ENCODE measurements around the gene TNRC6B.
"Not testable (repeated sequence)": the region's sequence is repeated elsewhere in the genome, so short reads cannot be mapped to it uniquely, and the experiment has no call there.

TNRC6B gene

GRCh38 chr22:40216041-40216756 is 38.5 kb downstream of the TNRC6B start:
- DNase-seq, result no peak

- DNase-seq, result no peak
These were observed 40.4 kb downstream of the TNRC6B start for GRCh38 chr22:40218152-40218551.

- no peak for DNase-seq
These were observed 41.1 kb downstream of the TNRC6B start for GRCh38 chr22:40218723-40219294.

DNA sequence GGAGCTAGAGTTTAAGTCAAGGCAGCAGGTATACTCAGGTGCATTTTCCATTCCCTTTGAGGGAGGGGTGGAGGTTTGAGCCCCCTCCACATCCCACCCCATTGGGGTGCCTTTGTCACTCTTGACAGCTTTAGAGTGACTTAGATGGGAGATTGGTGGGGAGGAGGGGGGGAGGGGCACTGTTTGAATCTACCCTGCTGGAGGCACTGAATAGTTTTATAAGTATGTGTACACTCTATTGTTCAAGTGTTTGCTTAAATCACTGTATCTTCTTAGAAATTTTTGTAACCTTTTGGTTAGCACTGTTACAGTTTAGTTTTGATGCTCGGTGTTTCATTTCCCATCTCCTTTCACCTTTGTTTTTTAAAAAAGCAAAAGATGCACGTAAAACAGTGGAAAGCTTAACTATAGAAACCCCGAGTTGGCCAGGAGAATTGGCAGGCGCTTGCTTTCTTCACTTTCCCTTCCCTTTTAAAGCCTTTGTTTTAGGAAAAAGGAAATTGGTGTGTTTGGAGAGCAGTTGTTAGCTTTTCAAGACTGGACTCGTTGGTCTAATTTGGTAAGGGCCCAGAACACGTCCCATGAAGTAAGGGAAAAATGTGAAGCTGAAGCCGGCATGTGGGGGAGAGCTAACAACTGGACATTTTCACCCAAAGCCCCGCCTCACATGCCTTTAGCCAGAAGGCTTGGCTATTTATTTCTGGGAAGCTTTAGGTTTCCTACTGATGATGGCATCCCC is 42.8 kb downstream of the TNRC6B start:
- DNase-seq, result peak in 1 of 2 donors; percentile 13

GRCh38 chr22:40221055-40221414 is 43.3 kb downstream of the TNRC6B start:
- DNase-seq, result no peak

GRCh38 chr22:40222979-40223378 is 45.3 kb downstream of the TNRC6B start:
- DNase-seq, result not testable (repeated sequence)

DNA sequence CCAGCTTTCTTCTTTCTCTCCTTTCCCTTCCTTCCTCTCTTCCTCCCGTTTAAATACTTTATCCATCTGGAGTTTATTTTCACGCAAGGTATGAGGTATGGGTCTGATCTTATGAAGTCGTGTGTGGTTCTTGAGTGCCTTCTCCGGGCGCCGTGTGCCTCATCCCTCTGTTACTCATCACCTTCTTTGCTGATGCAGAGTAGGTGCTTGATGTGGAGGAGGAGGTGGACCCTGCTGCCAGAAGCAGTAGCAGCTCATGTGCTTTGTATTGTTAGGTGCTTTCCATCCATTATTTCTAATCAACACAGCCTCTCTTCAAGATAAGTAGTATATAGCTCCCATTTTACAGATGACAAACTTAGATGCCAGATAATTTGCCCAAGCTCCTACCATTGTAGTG is 47.0 kb downstream of the TNRC6B start:
- no peak for DNase-seq

- no peak for DNase-seq
These were observed 48.9 kb downstream of the TNRC6B start for GRCh38 chr22:40226620-40227019.

GRCh38 chr22:40231618-40232313 is 54.0 kb downstream of the TNRC6B start:
- DNase-seq, result no peak

DNA sequence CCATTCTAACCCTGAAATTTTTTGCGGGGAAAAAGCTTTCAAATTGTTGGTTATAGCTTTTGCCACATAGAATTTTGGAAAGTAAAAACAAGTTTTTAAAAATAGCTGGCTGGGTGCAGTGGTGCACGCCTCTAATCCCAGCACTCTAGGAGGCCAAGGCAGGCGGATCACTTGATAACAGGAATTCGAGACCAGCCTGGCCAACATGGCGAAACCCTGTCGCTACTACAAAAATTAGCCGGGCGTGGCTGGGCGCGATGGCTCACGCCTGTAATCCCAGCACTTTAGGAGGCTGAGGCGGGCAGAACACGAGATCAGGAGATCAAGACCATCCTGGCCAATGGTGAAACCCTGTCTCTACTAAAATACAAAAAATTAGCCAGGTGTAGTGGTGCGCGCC is 54.9 kb downstream of the TNRC6B start:
- DNase-seq, result no peak

- DNase-seq, result no peak
These were observed 56.2 kb downstream of the TNRC6B start for GRCh38 chr22:40233886-40234285.

DNA sequence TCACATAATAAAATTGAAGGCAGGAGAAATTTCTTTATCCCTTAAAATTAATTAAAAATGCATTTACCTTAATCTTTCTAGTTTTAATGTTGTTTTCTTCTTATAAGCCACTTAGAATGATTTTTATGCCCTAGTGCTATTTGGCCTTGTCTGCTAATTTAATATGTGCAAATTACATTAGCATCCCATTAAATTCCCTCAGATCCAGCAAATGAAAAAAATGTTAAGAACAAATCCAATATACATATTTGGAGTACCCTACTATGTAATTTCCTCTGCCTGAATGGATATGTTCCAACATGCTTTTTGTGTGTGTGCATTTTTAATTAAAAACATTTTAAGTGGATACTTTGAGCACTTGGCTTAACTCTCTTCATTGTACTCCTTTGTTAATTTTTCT is 56.9 kb downstream of the TNRC6B start:
- no peak for DNase-seq

DNA sequence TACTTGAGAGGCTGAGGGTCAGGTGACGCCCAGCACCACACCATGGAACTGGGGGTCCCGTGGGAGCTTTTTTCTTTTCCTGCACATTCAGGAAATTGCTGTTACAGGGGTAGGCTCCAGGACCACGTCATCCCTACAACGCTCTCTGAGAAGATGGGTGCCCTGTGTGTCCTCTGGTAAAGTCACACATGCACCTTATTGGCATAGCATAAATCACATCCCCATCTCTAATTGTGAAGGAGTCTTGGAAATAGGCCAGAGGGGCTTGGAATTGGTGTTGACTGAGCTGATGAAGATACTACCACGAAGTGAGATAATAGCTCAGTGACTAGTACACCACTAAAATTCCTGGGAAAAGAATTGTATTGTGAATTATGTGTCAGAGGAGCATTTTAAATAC is 57.6 kb downstream of the TNRC6B start:
- DNase-seq, result no peak

GRCh38 chr22:40236131-40236665 is 58.5 kb downstream of the TNRC6B start:
- no peak for DNase-seq

GRCh38 chr22:40237241-40237640 is 59.5 kb downstream of the TNRC6B start:
- DNase-seq, result no peak

- no peak for DNase-seq
These were observed 60.2 kb downstream of the TNRC6B start for GRCh38 chr22:40237788-40238424.

- no peak for DNase-seq
These were observed 61.0 kb downstream of the TNRC6B start for GRCh38 chr22:40238425-40239344.

GRCh38 chr22:40239345-40239683 is 61.6 kb downstream of the TNRC6B start:
- no peak for DNase-seq

- no peak for DNase-seq
These were observed 62.4 kb downstream of the TNRC6B start for GRCh38 chr22:40240160-40240559.

- DNase-seq, result no peak
These were observed 63.0 kb downstream of the TNRC6B start for GRCh38 chr22:40240686-40241085.

- no peak for DNase-seq
These were observed 63.6 kb downstream of the TNRC6B start for GRCh38 chr22:40241200-40241763.
